Type B pancreatic cell (in vitro differentiated cells): Measurements from ENCODE around the gene MOV10. TPM values are rescaled to one million over a fixed set of nuclear protein-coding genes. Genes with fewer than 3 reads are reported as not detected.
A peak's percentile ranks its signal among the peaks of the same experiment; 100 is the strongest.

Source experiments
- DNase-seq: peaks from one replicate; pipeline ENCODE4 v3.0.0; 2021; ENCODE audit warnings: mixed read lengths; ENCODE audit not compliant: unreplicated experiment; ENCODE audit errors: extremely low spot score
- H3K27ac Mint-ChIP-seq: 2 replicates; pipeline ENCODE4 v1.8.0; 2021; ENCODE audit warnings: mild to moderate bottlenecking, mixed read lengths
- H3K27me3 Mint-ChIP-seq: 2 replicates; pipeline ENCODE4 v1.8.0; 2021; ENCODE audit warnings: mixed read lengths
- H3K36me3 Mint-ChIP-seq: 2 replicates; pipeline ENCODE4 v1.8.0; 2021; ENCODE audit warnings: mixed read lengths
- H3K4me1 Mint-ChIP-seq: one replicate; pipeline ENCODE4 v1.8.0; 2021; ENCODE audit warnings: mixed read lengths; ENCODE audit not compliant: unreplicated experiment
- H3K4me3 Mint-ChIP-seq: 2 replicates; pipeline ENCODE4 v1.8.0; 2021; ENCODE audit warnings: mild to moderate bottlenecking, mixed read lengths
- H3K9me3 Mint-ChIP-seq: 2 replicates; pipeline ENCODE4 v1.8.0; 2021; ENCODE audit warnings: mixed read lengths
- CTCF ChIP-seq: fragments of 200-600 bp; sonication (generic); conservative IDR thresholded peaks from 2 replicates; pipeline ENCODE4 v1.5.0; 2021; ENCODE audit warnings: antibody characterized with exemption, mild to moderate bottlenecking
- total RNA-seq: library from RNA; stranded (reverse); gene quantifications from 2 replicates; pipeline ENCODE4 v1.2.1, GENCODE V29; 2021; ENCODE audit warnings: low replicate concordance

Gene MOV10
- total RNA-seq, 1 donor from 2014 or later: 113 TPM

- no peak for TF ChIP-seq CTCF
- no peak overlapping the region for H3K27ac Mint-ChIP-seq
- DNase-seq: no peak
- H3K27me3 Mint-ChIP-seq: no peaks in the 10 kb centered on the region
- peaks cover 24% of the 10 kb centered on the region for H3K4me1 Mint-ChIP-seq
- no peaks in the 10 kb centered on the region for H3K9me3 Mint-ChIP-seq
- peaks cover 14% of the 10 kb centered on the region for H3K36me3 Mint-ChIP-seq
- H3K4me3 Mint-ChIP-seq: no peak overlapping the region
Measured at GRCh38 chr1:112685913-112686312, 11.5 kb downstream of the MOV10 start.

GRCh38 chr1:112686417-112686816, 12.0 kb downstream of the MOV10 start:
- Mint-ChIP-seq H3K4me1 (peaks cover 24% of the 10 kb centered on the region), H3K4me3 (no peak overlapping the region), H3K27ac (peak overlapping the region; percentile 74), H3K9me3 (no peaks in the 10 kb centered on the region), H3K27me3 (no peaks in the 10 kb centered on the region), H3K36me3 (peaks cover 13% of the 10 kb centered on the region)
- no peak for DNase-seq
- no peak for TF ChIP-seq CTCF

GRCh38 chr1:112686835-112687234, 12.4 kb downstream of the MOV10 start:
- no peak overlapping the region for H3K4me3 Mint-ChIP-seq
- H3K27ac Mint-ChIP-seq: peak overlapping the region; percentile 74
- no peaks in the 10 kb centered on the region for H3K27me3 Mint-ChIP-seq

GRCh38 chr1:112687361-112687760, 12.9 kb downstream of the MOV10 start:
- H3K36me3 Mint-ChIP-seq: peaks cover 16% of the 10 kb centered on the region
- peak overlapping the region; percentile 69 for H3K27ac Mint-ChIP-seq
- no peaks in the 10 kb centered on the region for H3K9me3 Mint-ChIP-seq
- no peak for DNase-seq
- no peaks in the 10 kb centered on the region for H3K27me3 Mint-ChIP-seq
- H3K4me1 Mint-ChIP-seq: peaks cover 24% of the 10 kb centered on the region
- no peak overlapping the region for H3K4me3 Mint-ChIP-seq
- TF ChIP-seq CTCF: no peak

More at GRCh38 chr1:112686835-112687234, 12.4 kb downstream of the MOV10 start:
- H3K9me3 Mint-ChIP-seq: no peaks in the 10 kb centered on the region
- peaks cover 13% of the 10 kb centered on the region for H3K36me3 Mint-ChIP-seq
- TF ChIP-seq CTCF: no peak
- peaks cover 24% of the 10 kb centered on the region for H3K4me1 Mint-ChIP-seq
- DNase-seq: no peak

GRCh38 chr1:112687785-112688496, 13.5 kb downstream of the MOV10 start:
- H3K9me3 Mint-ChIP-seq: no peaks in the 10 kb centered on the region

More at GRCh38 chr1:112687785-112688496, 13.5 kb downstream of the MOV10 start:
- Mint-ChIP-seq H3K4me1 (peaks cover 24% of the 10 kb centered on the region), H3K27ac (peak overlapping the region; percentile 69), H3K36me3 (peaks cover 19% of the 10 kb centered on the region), H3K4me3 (peak overlapping the region; percentile 23), H3K27me3 (no peaks in the 10 kb centered on the region)
- TF ChIP-seq CTCF: no peak
- DNase-seq: no peak
